Measurements from ENCODE around the gene IL15RA. TPM values are rescaled to one million over a fixed set of nuclear protein-coding genes. Genes with fewer than 3 reads are reported as not detected.
"Not testable (repeated sequence)": the region's sequence is repeated elsewhere in the genome, so short reads cannot be mapped to it uniquely, and the experiment has no call there.

Gene IL15RA
- total RNA-seq, 1 donor from 2014 or later, result 9.6 TPM

DNA sequence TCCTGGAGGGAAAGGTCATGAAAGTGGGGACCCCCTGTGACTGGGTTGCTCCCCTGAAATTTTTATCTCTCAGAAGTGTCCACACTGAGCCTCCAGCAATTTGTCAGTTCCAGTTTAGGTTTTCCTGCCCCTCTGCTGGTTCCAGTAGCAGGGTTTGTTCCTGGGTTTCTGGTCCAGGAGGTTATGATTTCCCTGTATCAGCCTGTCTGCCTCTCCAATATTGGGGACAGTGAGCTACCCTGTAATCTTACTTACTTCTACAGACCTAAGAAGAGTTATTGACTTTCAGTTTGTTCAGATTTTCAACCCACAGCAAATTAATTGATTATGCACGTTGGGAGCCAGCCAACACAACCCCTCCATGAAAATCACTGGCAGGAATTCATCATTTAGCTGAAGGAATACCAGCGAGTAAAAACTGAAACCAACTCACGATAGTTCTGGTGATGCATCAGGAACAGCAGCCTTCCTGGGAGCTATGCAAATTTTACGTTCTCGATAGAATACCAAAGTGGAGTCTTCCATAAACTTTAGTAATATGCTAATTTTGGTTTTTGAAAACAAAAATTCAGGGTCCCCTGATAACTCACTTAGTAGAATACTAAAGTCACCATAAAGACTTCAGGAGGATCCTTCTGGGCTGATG is 31.3 kb upstream of the IL15RA start:
- DNase-seq (ENCODE audit: low spot score), result no peak
- intact Hi-C loops (cut with DNase I), result no loop called here
- ATAC-seq, result no peak

DNA sequence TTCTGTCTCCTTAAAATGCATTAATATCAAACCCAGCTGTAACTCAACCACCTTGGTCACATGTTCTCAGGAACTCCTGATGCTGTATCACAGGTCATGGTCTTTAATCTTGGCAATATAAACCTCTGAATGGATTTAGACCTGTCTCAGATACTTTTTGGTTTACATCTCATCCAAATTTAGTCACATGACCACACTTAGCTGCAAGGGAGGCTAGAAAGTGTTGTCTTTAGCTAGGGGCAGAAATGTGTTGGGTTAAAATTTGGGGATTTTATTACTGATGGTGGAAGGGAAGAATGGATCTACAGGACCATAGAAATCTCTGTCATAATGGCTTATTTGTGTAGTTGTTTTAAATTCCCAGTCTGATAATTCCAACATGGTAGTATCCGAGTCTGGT is 29.6 kb upstream of the IL15RA start:
- no peak for DNase-seq (ENCODE audit: low spot score)
- no peak for ATAC-seq
- intact Hi-C loops (cut with DNase I), result no loop called here

DNA sequence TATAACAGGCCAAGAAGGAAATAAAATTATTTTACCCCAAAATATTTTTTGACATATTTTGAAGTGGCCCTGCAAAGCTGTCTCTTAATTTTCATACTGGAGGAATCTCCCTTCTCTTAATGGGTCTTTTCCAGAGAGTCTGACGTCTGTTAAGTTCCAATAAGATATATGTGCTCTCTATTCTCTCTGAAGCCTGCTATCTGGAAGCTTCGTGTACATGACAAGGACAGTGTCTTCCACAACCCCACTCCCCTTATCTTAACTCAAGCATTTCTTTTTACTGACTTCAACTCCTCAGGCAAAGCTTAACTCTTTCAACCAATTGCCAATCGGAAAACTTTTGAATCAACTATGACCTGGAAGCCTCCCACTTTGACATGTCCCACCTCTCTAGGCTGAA is 29.2 kb upstream of the IL15RA start:
- intact Hi-C loops (cut with DNase I), result no loop called here
- no peak for DNase-seq (ENCODE audit: low spot score)
- no peak for ATAC-seq

DNA sequence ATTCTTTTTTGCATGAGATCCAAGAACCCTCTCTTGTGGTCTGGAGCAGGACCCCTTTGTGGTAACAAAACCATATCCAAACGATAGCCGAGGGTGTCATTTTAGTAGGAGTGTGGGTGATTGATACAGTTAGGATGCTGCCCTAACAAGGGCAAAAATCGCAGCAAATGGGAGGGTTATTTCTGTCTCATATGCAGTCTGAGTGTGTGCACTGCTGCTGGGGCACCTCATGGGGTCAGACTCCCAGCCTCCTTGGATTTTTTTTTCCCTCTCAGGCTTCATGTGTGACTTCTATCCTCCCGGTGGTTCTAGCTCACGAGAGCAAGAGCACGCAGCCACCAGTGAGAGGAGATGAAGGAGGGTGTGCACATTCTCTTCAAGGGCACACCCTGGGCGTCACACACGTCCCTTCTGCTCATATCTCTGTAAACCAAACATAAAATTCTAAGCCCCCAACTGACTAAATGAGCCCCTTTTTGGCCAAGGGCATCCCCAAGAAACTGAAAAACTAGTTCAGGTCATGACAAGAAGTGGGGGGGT is 28.6 kb upstream of the IL15RA start:
- intact Hi-C loops (cut with DNase I), result no loop called here
- DNase-seq (ENCODE audit: low spot score) (no peak), ATAC-seq (no peak)

DNA sequence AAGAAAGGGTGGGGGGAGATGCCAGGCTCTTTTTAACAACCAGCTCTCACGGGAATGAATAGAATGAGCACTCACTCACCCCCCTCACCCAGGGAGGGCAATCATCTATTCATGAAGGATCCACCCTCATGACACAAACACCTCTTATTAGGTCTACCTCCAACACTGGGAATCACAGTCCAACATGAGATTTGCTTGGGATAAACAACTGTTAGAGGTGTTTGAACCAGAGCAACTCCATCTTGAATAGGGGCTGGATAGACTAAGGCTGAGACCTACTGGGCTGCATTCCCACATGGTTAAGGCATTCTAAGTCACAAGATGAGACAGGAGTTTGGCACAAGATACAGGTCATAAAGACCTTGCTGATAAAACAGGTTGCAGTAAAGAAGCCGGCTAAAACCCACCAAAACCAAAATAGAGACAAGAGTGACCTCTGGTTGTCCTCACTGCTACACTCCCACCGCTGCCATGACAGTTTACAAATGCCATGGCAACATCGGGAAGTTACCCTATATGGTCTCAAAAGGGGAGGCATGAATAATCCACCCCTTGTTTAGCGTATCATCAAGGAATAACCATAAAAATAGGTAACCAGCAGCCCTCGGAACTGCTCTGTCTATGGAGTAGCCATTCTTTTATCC is 27.9 kb upstream of the IL15RA start:
- ATAC-seq; DNase-seq (ENCODE audit: low spot score); intact Hi-C loops (cut with DNase I): not testable (repeated sequence)

DNA sequence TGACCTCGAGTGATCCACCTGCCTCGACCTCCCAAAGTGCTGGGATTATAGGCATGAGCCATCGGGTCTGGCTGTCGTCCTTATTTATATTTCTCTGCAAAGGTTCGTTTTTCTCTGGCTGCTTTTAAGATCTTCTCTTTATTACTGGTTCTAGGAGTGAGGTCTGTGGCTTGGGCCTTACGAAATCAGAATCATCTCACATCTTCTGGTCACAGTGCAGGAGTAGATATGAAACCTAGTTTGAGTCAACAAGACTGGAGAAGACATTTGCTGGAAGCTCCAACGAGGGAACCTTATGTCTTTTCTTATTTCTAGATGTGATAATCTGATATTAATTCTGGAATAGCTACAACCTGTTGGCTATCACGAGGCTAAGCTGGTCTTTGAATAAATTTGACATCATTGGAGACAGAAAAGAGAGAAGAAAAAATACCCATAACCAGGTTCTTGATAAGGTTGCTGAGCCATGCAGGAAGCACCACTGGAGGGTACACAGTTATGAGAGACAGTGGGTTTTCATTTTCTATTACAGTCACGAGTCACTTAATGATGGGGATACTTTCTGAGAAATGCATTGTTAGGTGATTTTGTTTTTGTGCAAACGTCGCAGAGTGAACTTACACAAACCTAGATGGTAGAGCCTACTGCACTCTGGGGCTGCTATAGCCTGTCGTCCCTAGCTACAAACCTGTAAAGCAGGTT is 25.6 kb upstream of the IL15RA start:
- intact Hi-C loops (cut with DNase I), result no loop called here
- ATAC-seq (no peak), DNase-seq (ENCODE audit: low spot score) (no peak)

DNA sequence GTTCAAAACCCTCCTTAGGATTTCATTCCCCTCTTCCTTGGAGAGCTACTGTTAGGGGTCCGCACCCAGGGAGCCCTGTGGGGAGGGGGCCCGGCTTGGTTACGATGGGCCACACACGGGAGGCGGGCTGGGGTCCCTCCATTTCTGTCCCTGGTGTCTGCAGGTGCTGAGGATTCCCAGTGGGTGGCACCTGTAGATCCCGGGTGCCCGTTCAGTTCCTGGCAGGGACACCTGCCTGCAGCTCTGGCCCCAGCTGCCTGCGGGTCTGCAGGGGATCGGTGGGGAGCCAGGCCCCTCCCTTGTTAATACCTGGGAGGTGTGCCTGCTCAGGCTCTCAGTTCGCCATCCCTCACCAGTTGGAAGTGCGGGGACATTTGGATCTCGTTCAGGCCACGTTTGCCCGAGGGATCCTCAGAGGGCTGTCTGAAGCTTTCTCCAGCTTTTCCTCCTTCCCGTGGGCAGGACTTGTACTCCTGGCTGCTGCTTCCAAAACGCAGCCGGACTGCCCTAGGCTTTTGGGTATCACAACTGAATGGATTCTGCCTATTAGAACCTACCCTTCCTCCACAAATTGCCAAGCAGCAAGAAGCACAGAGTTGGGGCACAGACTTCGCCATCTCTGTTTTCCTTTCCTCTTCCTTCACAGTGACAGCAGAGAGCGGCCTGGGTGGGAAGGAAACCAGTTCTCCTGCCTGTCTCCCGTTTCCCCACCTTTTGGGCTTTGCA is 22.3 kb upstream of the IL15RA start:
- DNase-seq (ENCODE audit: low spot score) (no peak), ATAC-seq (no peak)
- intact Hi-C loops (cut with DNase I), result no loop called here

DNA sequence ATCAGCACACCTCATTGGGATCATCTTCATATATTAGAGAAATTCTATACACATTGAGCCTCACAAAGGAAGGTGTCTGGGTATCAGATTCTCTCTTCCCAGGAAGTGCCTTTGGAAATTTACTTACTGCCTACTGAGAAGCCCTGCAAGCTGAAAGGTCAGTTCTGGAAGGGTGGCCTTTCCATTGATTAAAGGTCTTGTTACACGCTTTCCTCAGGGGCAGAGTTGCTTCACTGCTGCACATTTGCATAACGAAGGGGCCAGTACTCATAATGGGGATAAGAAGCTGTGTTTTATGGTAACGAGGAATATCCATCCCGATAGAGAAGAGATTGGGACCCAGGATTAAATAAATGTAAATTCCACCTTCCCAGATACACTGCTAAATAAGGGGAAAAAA is 19.4 kb upstream of the IL15RA start:
- no peak for ATAC-seq
- DNase-seq (ENCODE audit: low spot score), result no peak
- intact Hi-C loops (cut with DNase I), result no loop called here

DNA sequence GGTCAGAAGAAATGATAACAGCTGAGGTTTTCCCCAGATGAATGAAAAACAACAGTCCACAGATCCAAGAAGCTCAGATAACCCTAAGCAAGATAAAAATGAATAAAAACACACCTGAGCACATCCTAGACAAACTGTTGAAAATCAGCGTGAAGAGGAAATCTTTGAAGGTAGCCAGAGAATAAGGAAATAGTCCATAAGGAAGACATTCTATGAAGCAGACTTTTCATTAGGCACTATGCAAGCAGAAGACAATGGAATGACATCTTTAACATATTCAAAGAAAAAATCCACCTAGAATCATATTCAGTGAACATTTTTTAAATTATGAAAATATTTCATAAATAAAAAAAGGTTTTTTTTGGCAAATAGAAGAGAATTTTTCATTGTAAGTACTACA is 15.1 kb upstream of the IL15RA start:
- DNase-seq (ENCODE audit: low spot score) (no peak), ATAC-seq (no peak)
- intact Hi-C loops (cut with DNase I), result no loop called here

DNA sequence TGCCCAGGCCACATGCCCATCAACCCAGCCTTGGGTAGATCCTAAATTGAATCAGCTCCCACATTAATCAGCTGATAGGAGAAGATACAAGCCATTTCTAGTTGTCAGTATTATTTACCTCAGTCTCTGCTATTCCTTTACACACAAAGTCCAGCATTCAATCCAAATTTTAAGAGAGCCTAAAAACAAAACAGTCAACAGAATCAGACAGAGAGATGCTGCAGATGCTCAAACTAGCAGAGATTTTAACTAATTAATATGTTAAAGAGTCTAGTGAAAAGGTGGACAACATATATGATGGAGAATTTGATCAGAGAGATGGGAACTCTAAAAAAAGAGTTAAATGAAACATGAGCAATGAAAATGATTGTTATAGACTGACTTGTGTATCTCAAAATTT is 14.4 kb upstream of the IL15RA start:
- DNase-seq (ENCODE audit: low spot score), result no peak
- intact Hi-C loops (cut with DNase I), result no loop called here
- no peak for ATAC-seq

DNA sequence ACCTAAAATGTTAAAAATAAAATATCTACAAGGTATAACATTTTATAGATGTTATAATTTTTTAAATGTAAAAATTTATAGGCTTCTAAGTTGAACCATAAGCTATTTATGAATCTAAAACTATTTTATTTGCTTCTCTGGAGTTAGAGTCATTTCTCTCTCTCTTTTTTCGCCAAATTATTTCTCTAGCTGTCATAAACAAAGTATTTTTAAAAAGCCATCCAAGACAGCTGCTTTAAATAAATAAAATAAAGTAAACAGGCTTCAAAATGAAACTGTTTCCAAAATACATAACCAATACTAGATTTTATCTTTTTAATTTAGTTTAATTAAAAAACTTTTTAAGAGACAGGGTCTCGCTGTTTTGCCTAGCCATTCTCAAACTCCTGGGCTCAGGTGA is 12.4 kb upstream of the IL15RA start:
- ATAC-seq (no peak), DNase-seq (ENCODE audit: low spot score) (no peak)
- intact Hi-C loops (cut with DNase I), result no loop called here

DNA sequence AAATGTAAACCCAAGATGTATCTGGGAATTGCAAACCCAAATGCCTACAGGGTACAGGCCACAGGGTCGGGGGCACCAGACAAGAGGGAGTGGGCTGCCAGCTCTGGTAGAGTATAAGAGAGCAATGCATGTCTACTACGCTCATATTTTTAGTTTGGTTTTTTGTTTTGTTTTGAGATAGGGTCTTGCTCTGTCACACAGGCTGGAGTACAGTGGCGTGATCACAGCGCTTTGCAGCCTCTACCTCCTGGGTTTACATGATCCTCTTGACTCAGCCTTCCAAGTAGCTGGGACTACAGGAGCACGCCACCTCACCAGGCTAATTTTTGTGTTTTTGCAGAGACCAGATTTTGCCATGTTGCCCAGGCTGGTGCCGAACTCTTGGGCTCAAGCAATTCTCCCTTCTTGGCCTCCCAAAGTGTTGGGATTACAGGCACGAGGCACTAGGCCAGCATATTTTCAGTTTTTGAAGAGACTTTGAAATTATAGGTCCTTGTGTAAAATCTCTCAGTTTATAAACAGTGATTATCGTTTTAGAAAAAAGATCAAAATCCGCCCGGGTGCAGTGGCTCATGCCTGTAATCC is 11.1 kb upstream of the IL15RA start:
- intact Hi-C loops (cut with DNase I), result no loop called here
- DNase-seq (ENCODE audit: low spot score), result no peak
- ATAC-seq, result no peak

DNA sequence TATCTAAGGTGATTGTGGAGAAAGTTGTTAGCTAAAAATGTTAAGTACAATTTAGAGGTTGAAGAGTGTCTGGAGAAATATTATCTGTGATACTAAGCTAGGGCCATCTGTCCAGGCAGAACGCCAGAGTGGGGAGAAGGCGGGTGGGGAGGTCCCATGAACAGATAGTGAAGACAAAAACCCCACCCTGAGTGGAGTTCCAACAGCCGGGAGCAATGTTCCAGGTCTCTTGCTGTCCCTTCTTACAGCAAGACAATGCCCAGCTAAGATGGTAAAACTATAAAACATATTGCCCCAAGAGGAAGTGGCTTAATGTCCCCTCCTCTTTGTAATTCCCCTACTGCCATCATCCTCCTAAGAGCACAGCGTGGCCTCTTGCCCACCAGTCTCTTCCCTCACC is 10.4 kb upstream of the IL15RA start:
- DNase-seq (ENCODE audit: low spot score) (no peak), ATAC-seq (no peak)
- intact Hi-C loops (cut with DNase I), result no loop called here

DNA sequence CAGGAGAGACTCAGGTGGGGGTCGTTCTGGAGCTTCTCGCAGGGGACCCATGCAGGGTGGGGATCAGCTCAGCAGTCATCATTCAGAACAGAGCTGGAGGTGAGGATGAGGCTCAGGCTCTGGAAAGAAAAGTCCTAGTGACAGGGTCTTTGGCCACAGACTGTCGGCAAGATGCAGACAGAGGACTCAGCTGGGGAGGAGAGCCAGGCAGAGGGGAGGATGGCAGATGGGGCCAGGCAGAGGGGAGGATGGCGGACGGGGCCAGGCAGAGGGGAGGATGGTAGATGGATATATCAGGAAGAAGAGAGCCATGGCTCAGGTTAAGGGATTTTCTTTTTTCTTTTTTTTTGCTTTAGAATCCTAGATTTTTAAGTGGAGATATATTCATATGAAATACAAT is 7.7 kb upstream of the IL15RA start:
- ATAC-seq (no peak), DNase-seq (ENCODE audit: low spot score) (no peak)
- intact Hi-C loops (cut with DNase I), result no loop called here

DNA sequence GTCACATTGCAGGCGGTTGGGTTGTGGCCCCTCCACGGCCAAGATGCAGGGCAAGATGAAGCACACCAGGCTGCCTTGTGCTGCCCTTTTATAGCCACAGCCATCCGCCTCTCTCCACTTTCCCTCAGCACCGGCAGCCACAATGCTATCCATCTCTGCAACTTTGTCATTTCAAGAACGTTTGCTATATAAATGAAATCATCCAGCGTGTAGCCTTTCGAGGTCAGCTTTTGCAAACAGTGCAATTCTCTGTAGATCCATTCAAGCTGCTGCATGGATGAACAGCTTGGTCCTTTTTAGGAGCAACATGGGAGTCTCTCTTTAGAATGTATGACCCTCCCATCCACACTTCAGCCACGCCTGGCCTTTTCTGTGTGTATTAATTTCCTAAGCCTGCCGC is 6.4 kb upstream of the IL15RA start:
- ATAC-seq, result no peak
- intact Hi-C loops (cut with DNase I), result no loop called here
- DNase-seq (ENCODE audit: low spot score), result no peak

DNA sequence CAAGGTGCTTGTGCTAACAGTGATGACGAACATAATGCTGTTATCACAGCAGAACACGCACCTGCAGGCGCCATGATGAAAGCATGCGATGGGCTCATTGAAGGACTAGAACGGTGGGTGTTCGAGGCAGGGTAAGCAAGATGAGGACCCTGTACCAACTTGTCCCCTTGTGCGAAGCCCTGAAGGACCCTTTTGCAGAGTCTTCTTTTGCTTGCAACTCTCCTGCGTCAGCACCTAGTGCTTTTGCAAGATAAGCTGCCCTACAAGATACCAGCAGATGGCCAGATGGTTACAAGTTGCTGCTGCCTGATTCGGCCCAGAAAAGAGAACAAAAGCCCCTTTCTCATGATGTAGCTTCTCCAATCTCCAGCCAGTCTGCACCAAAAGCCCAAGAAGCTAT is 4.2 kb upstream of the IL15RA start:
- intact Hi-C loops (cut with DNase I), result no loop called here
- ATAC-seq, result no peak
- DNase-seq (ENCODE audit: low spot score), result no peak

DNA sequence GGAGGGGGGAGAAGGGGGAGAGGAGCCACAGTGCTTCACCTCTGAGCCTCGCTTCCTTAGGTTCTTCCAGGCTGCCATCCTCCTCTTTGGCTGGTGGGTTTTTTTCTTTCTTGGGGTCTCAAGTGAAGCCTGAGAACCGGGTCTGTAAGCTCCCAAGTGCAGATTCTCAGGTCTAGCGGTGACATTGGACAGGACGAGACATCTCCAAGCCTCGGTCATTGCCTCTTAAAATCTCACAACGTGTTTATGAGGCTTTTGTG is 817 bp upstream of the IL15RA start:
- intact Hi-C loops (cut with DNase I), result no loop called here
- DNase-seq (ENCODE audit: low spot score), result no peak

DNA sequence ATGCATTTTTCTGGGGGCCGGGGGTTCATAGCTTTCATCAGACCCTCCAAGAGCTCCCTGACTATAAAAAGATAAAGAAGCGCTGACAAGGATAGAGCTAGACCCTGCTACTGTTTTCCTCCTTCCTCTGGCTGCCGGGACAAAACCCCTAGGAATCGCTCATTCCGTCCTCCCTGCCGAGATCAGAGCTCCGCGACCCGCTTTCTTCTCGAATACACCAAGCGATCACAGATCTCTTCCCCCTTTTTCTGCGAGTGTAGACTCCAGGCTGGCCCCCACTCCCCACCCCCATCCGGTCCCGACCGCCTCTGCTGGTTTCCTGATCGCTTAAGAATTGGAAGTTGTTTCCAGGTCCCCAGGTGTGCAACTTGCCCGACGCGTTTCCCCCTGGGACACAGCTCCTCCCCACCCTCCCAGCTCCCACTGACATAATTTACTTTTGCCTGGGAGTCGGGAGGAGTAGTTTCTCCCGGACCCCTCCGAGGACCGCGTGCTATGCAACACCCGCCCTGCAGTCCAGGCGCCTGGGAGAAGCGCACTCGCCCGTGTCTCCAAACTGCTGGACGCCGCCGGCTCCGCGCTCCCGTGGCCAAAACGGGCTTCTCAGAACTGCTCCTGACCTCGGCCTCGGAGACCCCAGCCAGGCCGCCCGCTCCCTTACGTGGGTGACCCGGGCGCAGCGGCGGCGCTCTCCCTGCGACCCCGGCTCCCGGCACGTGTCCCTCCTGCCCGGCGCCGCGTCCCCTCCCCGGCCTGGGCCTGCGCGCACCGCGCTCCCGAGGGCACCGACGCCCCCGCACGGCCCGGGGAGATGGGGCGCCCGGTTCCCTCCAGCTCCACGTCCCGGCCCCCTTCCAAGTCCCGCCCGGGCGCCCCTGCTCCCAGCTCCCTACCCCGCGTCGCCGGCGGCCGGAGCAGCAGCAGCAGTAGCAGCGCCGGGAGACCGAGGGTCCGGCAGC is 552 bp downstream of the IL15RA start:
- intact Hi-C loops (cut with DNase I), result no loop called here
- DNase-seq (ENCODE audit: low spot score) (no peak), ATAC-seq (peak; percentile 66)

More for the DNA sequence above, 817 bp upstream of the IL15RA start:
- ATAC-seq, result no peak
